Epithelial cell of esophagus (primary cell): ENCODE results near the gene LMO7.

Experiments
- DNase-seq: peaks from one replicate; pipeline ENCODE4 v3.0.0; 2010; ENCODE audit warnings: low read depth
- H3K4me3 ChIP-seq: 2 replicates; pipeline ENCODE4 v1.5.1; 2011; ENCODE audit warnings: mild to moderate bottlenecking, low read length, control low read depth
- CTCF ChIP-seq: IDR thresholded peaks from 2 replicates; pipeline ENCODE4 v1.5.1; 2011; ENCODE audit warnings: low read depth, mild to moderate bottlenecking, low read length, control low read depth, inconsistent platforms; ENCODE audit not compliant: insufficient read depth; ENCODE audit errors: missing control alignments

Gene LMO7

GRCh38 chr13:75612354-75612753 lies 23.8 kb upstream of the LMO7 start:
- TF ChIP-seq CTCF, result no peak
- DNase-seq, result no peak
- no peak overlapping the region for H3K4me3 ChIP-seq

GRCh38 chr13:75617230-75617629 lies 18.9 kb upstream of the LMO7 start:
- TF ChIP-seq CTCF, result no peak
- no peak for DNase-seq
- H3K4me3 ChIP-seq, result no peak overlapping the region

- no peak for TF ChIP-seq CTCF
- H3K4me3 ChIP-seq, result no peak overlapping the region
- no peak for DNase-seq
Measured at GRCh38 chr13:75618308-75618707, 17.8 kb upstream of the LMO7 start.

- DNase-seq, result no peak
- no peak for TF ChIP-seq CTCF
- no peak overlapping the region for H3K4me3 ChIP-seq
Measured at GRCh38 chr13:75620020-75620419, 16.1 kb upstream of the LMO7 start.

GRCh38 chr13:75621147-75621546 lies 15.0 kb upstream of the LMO7 start:
- no peak for DNase-seq
- no peak overlapping the region for H3K4me3 ChIP-seq
- TF ChIP-seq CTCF, result no peak

- H3K4me3 ChIP-seq, result no peak overlapping the region
- TF ChIP-seq CTCF, result no peak
- no peak for DNase-seq
Measured at GRCh38 chr13:75628801-75629200, 7.3 kb upstream of the LMO7 start.

GRCh38 chr13:75633285-75633684 lies 2.8 kb upstream of the LMO7 start:
- TF ChIP-seq CTCF, result no peak

More at GRCh38 chr13:75633285-75633684, 2.8 kb upstream of the LMO7 start:
- no peak overlapping the region for H3K4me3 ChIP-seq
- DNase-seq, result no peak
